Prostate gland (tissue), 2 donors: ENCODE data around the gene PODXL2. TPM values are rescaled to one million over a fixed set of nuclear protein-coding genes. Genes with fewer than 3 reads are reported as not detected.
A peak's percentile ranks its signal among the peaks of the same experiment; 100 is the strongest.

ENCODE experiments used
- DNase-seq: peaks from one replicate; pipeline ENCODE4 v3.0.0-alpha.2; 2019; ENCODE audit warnings: low spot score
- H3K27ac ChIP-seq, 2 donors: fragments of 200-600 bp; sonication (generic); 2 replicates each; pipeline ENCODE4 v1.5.1; 2017 to 2019
- H3K27me3 ChIP-seq: fragments of 200-600 bp; sonication (generic); replicated peaks from 2 replicates; pipeline ENCODE4 v1.5.1; 2019; ENCODE audit not compliant: insufficient read depth
- H3K36me3 ChIP-seq, 2 donors: fragments of 200-600 bp; sonication (generic); 1 replicate in 1 of 2; 2 replicates in 1 of 2; pipeline versions ENCODE4 v1.5.1 to v1.8.1; 2017 to 2019
- H3K4me1 ChIP-seq: fragments of 200-600 bp; sonication (generic); replicated peaks from 2 replicates; pipeline ENCODE4 v1.5.1; 2019
- H3K4me3 ChIP-seq, 2 donors: fragments of 200-600 bp; sonication (generic); 2 replicates each; pipeline ENCODE4 v1.5.1; 2017 to 2019
- H3K9me3 ChIP-seq: fragments of 200-600 bp; sonication (generic); 2 replicates; pipeline ENCODE4 v1.5.1; 2017
- POLR2A ChIP-seq: fragments of 450-650 bp; IDR thresholded peaks from one replicate; pipeline ENCODE4 v1.6.1; 2016; ENCODE audit warnings: antibody characterized with exemption, mild to moderate bottlenecking
- POLR2AphosphoS5 ChIP-seq: sonication (generic); formaldehyde crosslinking; IDR thresholded peaks from one replicate; pipeline ENCODE4 v1.6.1; 2017; ENCODE audit warnings: antibody characterized with exemption
- WGBS: methylation state at CpG from one replicate; pipeline ENCODE4 v1.1.5; 2018; 5-methylcytosine and 5-hydroxymethylcytosine counted together
- intact Hi-C: fragments of 100-400 bp; cut with DNase I; formaldehyde crosslinking; loops from one replicate; pipeline ENCODE4 v1.14.2; 2022
- total RNA-seq, 2 donors: library from RNA; depleted of rRNA; stranded (reverse); fragments of >200 nt; gene quantifications; one replicate each; pipeline ENCODE4 v1.1.0, GENCODE V29; 2016
- TF ChIP-seq, protein P1 (sequence below), 4 experiments: fragments of 200-600 bp in 2 of 4; fragments of 450-650 bp in 2 of 4; sonication (generic) in 2 of 4; IDR thresholded peaks; 1 replicate in 3 of 4; 2 replicates in 1 of 4; pipeline ENCODE4 v1.5.1; 2016 to 2019; ENCODE audit warnings: antibody characterized with exemption in 4 of 4, mild to moderate bottlenecking in 2 of 4, moderate library complexity in 2 of 4

The PODXL2 gene
- total RNA-seq, 2 donors from 2014 or later: 63.9 to 73.7 TPM

- under 1% methylated on average over 72 of the region's 72 CpGs for WGBS
Measured at GRCh38 chr3:127590593-127591465, 38.2 kb upstream of the PODXL2 start, which contains the start of gene TPRA1. TPRA1 (minus strand) TSS chr3:127590733; CDS start chr3:127580146, 10,587 bp downstream.

DNA sequence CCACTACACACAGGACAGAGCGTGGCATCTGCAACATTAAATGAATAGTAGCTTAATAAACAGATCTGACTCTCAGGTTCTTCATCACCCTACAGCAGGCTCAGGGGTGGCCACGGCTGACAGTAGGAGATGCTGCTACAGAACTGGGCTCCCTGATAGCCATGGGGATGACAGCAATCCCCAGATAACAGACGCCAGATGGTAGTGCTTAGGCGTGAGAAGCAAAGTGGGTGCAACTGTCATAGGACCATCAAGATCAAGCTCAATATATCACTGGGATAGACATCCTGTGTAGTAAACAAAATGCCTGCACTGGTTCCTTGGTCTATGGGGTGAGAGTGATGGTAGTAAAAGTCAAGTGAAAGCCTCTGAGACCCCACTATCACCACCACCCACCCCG is 35.8 kb upstream of the PODXL2 start:
- TF ChIP-seq, protein P1, sequence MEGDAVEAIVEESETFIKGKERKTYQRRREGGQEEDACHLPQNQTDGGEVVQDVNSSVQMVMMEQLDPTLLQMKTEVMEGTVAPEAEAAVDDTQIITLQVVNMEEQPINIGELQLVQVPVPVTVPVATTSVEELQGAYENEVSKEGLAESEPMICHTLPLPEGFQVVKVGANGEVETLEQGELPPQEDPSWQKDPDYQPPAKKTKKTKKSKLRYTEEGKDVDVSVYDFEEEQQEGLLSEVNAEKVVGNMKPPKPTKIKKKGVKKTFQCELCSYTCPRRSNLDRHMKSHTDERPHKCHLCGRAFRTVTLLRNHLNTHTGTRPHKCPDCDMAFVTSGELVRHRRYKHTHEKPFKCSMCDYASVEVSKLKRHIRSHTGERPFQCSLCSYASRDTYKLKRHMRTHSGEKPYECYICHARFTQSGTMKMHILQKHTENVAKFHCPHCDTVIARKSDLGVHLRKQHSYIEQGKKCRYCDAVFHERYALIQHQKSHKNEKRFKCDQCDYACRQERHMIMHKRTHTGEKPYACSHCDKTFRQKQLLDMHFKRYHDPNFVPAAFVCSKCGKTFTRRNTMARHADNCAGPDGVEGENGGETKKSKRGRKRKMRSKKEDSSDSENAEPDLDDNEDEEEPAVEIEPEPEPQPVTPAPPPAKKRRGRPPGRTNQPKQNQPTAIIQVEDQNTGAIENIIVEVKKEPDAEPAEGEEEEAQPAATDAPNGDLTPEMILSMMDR (IDR thresholded peaks at IDR 0.05): no peak
- no peak for TF ChIP-seq POLR2A
- TF ChIP-seq POLR2AphosphoS5: no peak
- whole genome bisulfite sequencing: 89% methylated on average over 5 of the region's 5 CpGs
- Histone ChIP-seq H3K27ac (no peak overlapping the region), H3K27me3 (no peaks in the 10 kb centered on the region), H3K4me1 (peaks cover 11% of the 10 kb centered on the region), H3K36me3 (no peaks in the 10 kb centered on the region), H3K9me3 (no peaks in the 10 kb centered on the region), H3K4me3 (no peak overlapping the region)
- no peak for DNase-seq
- intact Hi-C loops: loop anchor here (10.0 kb wide), 1 partner anchor 222 kb away; no protein-coding TSS in a partner anchor

More at GRCh38 chr3:127590593-127591465, 38.2 kb upstream of the PODXL2 start, which contains the start of gene TPRA1:
- H3K4me1 ChIP-seq: peaks cover 16% of the 10 kb centered on the region
- DNase-seq: peak; percentile 92
- intact Hi-C loops: loop anchor here (10.0 kb wide), 1 partner anchor 224 kb away; no protein-coding TSS in a partner anchor
- TF ChIP-seq POLR2A: peak; percentile 62
- TF ChIP-seq, protein P1 (IDR thresholded peaks at IDR 0.05): peak in 3 of 4 experiments; percentile 17 to 43 (median 41)
- TF ChIP-seq POLR2AphosphoS5: peak; percentile 96
- H3K9me3 ChIP-seq: no peaks in the 10 kb centered on the region
- peak within 1 kb of the TSS; percentile 87 for H3K27ac ChIP-seq
- peak within 1 kb of the TSS; percentile 56 to 98 for H3K4me3 ChIP-seq
- H3K27me3 ChIP-seq: no peaks in the 10 kb centered on the region
- no peaks in the 10 kb centered on the region for H3K36me3 ChIP-seq

- H3K4me1 ChIP-seq: no peaks in the 10 kb centered on the region
- DNase-seq: no peak
- H3K27ac ChIP-seq: no peak overlapping the region
- no peaks in the 10 kb centered on the region for H3K27me3 ChIP-seq
- no peaks in the 10 kb centered on the region for H3K9me3 ChIP-seq
- WGBS: 87% methylated on average over 4 of the region's 4 CpGs
- no peak overlapping the region for H3K4me3 ChIP-seq
- intact Hi-C loops: loop anchor here (10.0 kb wide), 1 partner anchor 219 kb away; no protein-coding TSS in a partner anchor
- H3K36me3 ChIP-seq: no peaks in the 10 kb centered on the region
- TF ChIP-seq, protein P1 (IDR thresholded peaks at IDR 0.05): no peak
- TF ChIP-seq POLR2AphosphoS5 (no peak), POLR2A (no peak)
Measured at GRCh38 chr3:127595303-127595702, 33.7 kb upstream of the PODXL2 start.

DNA sequence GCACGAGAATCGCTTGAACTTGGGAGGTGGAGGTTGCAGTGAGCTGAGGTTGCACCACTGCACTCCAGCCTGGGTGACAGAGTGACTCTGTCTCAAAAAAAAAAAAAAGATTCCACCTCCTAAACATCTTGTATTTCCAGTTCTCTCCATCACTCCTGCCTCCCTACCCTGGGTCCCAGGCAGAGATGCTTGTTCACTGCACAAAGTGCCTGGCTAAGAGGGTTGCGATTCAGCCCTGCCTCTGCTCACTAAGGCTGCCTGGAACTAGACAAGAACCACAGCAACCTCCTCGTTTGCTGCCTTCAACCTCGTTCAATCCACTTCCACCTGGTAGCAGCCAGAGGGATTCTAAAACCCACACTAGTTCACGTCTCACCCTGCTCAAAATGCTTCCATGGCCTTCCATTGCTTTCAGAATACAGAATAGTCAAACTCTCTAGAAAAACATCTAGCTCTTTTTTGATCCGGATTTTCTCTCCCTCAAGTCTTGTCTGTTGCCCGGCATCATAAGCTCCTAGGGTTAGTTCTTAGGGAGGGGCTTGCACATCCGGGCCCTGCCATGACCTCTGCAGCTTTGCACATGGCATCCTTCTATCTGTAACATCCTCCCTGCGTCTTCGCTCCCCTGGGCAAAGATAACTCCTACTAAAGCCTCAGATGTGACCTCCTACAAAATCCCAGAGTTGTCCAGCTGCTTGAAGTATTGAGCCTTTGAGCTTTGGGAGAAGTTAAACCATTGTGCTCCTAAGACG is 31.8 kb upstream of the PODXL2 start:
- Histone ChIP-seq H3K27me3 (no peaks in the 10 kb centered on the region), H3K4me1 (no peaks in the 10 kb centered on the region), H3K27ac (no peak overlapping the region), H3K9me3 (no peaks in the 10 kb centered on the region), H3K36me3 (no peaks in the 10 kb centered on the region), H3K4me3 (no peak overlapping the region)
- WGBS: 82% methylated on average over 12 of the region's 12 CpGs
- TF ChIP-seq, protein P1 (IDR thresholded peaks at IDR 0.05): no peak
- TF ChIP-seq POLR2AphosphoS5: no peak
- no peak for TF ChIP-seq POLR2A
- intact Hi-C loops: loop anchor here (10.0 kb wide), 1 partner anchor 218 kb away; no protein-coding TSS in a partner anchor
- no peak for DNase-seq
